ENCODE data around the gene BPIFB6.

The BPIFB6 gene

DNA sequence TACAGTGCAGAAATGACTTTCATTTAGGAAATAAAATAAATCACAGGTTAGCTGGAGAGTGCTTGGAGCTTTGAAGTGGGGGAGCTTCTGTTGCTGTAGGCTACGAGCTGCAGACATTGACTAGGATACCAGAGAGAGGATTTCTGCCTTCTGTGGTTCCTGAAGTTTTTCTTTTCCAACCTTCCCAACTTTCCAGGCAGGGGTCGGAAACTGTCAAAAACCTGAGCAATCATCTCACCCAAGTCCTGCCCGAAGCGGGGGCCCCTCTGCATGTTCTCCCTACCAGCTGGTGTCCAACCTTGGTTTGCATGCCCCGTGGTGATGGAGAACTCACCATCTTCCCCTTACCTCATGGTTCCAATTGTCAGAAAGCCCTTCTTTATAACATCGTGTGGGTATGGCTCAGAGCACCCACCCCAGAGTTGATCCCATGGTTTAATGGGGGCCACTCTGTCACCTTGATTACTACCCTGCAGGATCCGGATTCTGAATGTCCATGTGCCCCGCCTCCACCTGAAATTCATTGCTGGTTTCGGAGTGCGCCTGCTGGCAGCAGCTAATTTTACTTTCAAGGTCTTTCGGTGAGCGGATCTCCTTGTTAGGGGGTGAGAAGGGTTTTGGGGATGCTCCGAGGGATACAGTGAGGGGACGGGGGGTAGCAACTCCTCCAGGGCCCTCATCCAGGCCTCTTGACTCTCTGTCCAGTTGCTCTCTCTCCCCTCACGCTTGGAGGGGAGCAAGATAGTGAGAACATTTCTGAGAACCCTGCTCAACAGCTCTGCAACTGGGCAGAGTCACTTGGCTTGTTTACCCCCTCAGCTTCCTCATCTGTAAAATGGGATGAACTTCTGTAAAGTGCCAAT is 18.9 kb upstream of the BPIFB6 start:
- H3K27ac ChIP-seq, result no peak overlapping the region

DNA sequence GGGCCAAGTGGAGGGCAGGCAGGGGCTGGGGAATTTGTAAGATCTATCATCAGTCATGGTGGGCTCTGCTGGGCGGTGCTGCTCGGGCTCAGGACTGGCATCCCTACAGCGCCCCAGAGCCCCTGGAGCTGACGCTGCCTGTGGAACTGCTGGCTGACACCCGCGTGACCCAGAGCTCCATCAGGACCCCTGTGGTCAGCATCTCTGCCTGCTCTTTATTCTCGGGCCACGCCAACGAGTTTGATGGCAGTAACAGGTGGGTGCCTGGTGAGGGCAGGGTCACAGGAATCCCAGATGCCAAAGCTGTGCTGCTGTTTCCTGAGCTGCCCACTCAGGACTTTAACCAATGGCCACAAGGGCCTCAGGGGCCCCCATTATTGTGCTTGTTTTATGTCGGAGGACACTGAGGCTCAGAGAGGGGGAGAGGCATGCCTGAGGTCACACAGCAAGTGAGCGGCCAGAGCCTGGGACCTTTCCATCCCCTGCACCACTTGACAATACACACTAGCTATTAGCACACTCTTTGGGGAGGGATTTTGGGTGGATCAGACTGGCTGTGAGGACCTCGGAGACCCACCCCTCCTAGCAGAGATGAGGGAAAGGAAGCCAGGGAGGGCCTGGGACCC is 17.6 kb upstream of the BPIFB6 start:
- Histone ChIP-seq H3K36me3 (ENCODE audit: insufficient read depth, low read length) (no peaks in the 10 kb centered on the region), H3K9ac (ENCODE audit: insufficient read length) (no peak overlapping the region), H3K27ac (no peak overlapping the region), H3K9me3 (ENCODE audit: low read depth, low read length) (no peaks in the 10 kb centered on the region), H3K4me3 (no peak overlapping the region)
- DNase-seq (ENCODE audit: low read depth, low spot score), result no peak
- TF ChIP-seq EZH2 (IDR thresholded peaks at IDR 0.05) (no peak), FOXP2 (optimal IDR thresholded peaks at IDR 0.05; ENCODE audit: control extremely low read depth, extremely low read length, insufficient read depth) (no peak), POLR2AphosphoS5 (IDR thresholded peaks at IDR 0.05; ENCODE audit: borderline replicate concordance, low read depth, low read length) (no peak)

More for the DNA sequence above, 18.9 kb upstream of the BPIFB6 start:
- no peak for DNase-seq (ENCODE audit: low read depth, low spot score)
- H3K9ac ChIP-seq (ENCODE audit: insufficient read length), result no peak overlapping the region
- no peak overlapping the region for H3K4me3 ChIP-seq
- TF ChIP-seq EZH2 (IDR thresholded peaks at IDR 0.05) (no peak), POLR2AphosphoS5 (IDR thresholded peaks at IDR 0.05; ENCODE audit: borderline replicate concordance, low read depth, low read length) (no peak), FOXP2 (optimal IDR thresholded peaks at IDR 0.05; ENCODE audit: control extremely low read depth, extremely low read length, insufficient read depth) (no peak)
- H3K36me3 ChIP-seq (ENCODE audit: insufficient read depth, low read length), result no peaks in the 10 kb centered on the region
- H3K9me3 ChIP-seq (ENCODE audit: low read depth, low read length), result no peaks in the 10 kb centered on the region

DNA sequence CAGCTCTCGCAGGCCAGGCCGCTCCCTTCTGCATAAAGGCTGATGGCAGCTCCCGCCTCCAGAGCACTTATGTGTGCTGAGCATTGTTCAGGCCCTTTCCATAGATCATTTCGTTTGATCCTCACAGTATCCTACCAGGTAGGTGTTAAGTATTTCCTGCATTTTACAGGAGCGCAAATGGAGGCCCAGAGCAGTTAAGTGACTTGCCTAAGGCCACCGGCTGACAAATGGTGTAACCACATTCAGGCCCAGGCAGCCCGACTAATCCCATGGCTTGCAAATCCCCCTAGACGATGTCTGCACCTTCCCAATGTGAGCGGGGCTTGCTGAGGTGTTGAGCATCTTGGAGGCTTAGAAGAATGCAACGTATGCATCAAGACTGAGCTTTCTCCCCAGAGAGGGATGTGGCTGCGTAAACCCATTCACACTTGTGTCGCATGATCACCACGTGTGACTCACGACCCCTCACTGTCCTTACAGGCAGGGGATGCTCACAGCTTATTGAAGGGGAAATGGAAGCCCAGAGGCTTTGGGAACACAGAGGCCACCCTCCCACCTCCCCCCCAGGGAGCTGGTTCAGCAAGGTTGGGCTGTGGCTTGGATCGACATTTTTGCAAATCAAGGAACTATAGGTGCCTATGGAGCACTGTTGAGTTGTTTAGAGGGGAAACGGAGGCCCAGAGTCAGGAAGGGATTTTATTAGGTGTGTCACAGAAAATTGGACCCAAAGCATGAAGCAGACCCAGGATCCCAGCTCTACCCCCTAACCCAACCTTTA is 16.9 kb upstream of the BPIFB6 start:
- DNase-seq (ENCODE audit: low read depth, low spot score), result no peak
- Histone ChIP-seq H3K27ac (no peak overlapping the region), H3K4me3 (no peak overlapping the region), H3K9me3 (ENCODE audit: low read depth, low read length) (no peaks in the 10 kb centered on the region), H3K9ac (ENCODE audit: insufficient read length) (no peak overlapping the region), H3K36me3 (ENCODE audit: insufficient read depth, low read length) (no peaks in the 10 kb centered on the region)
- TF ChIP-seq FOXP2 (optimal IDR thresholded peaks at IDR 0.05; ENCODE audit: control extremely low read depth, extremely low read length, insufficient read depth), result no peak
- TF ChIP-seq EZH2 (IDR thresholded peaks at IDR 0.05), result no peak
- TF ChIP-seq POLR2AphosphoS5 (IDR thresholded peaks at IDR 0.05; ENCODE audit: borderline replicate concordance, low read depth, low read length), result no peak

DNA sequence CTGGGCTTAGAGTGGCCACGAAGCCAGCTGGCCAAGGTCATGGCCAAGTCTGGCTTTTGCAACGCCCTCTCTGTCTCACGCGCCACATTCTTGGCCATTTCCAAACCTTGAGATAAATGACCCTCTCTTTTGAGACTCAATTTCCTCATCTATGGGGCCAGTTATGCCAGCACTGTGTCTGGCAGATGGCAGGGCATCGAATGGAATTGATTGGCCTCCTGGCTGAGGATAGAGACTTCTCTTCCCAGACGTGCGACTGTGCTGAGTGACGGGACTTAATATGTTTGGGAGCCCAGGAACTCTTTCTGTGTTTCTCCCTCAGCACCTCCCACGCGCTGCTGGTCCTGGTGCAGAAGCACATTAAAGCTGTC is 16.3 kb upstream of the BPIFB6 start:
- Histone ChIP-seq H3K36me3 (ENCODE audit: insufficient read depth, low read length) (no peaks in the 10 kb centered on the region), H3K4me3 (no peak overlapping the region), H3K27ac (no peak overlapping the region), H3K9ac (ENCODE audit: insufficient read length) (no peak overlapping the region), H3K9me3 (ENCODE audit: low read depth, low read length) (no peaks in the 10 kb centered on the region)
- no peak for DNase-seq (ENCODE audit: low read depth, low spot score)
- TF ChIP-seq POLR2AphosphoS5 (IDR thresholded peaks at IDR 0.05; ENCODE audit: borderline replicate concordance, low read depth, low read length), result no peak
- no peak for TF ChIP-seq EZH2 (IDR thresholded peaks at IDR 0.05)
- no peak for TF ChIP-seq FOXP2 (optimal IDR thresholded peaks at IDR 0.05; ENCODE audit: control extremely low read depth, extremely low read length, insufficient read depth)

DNA sequence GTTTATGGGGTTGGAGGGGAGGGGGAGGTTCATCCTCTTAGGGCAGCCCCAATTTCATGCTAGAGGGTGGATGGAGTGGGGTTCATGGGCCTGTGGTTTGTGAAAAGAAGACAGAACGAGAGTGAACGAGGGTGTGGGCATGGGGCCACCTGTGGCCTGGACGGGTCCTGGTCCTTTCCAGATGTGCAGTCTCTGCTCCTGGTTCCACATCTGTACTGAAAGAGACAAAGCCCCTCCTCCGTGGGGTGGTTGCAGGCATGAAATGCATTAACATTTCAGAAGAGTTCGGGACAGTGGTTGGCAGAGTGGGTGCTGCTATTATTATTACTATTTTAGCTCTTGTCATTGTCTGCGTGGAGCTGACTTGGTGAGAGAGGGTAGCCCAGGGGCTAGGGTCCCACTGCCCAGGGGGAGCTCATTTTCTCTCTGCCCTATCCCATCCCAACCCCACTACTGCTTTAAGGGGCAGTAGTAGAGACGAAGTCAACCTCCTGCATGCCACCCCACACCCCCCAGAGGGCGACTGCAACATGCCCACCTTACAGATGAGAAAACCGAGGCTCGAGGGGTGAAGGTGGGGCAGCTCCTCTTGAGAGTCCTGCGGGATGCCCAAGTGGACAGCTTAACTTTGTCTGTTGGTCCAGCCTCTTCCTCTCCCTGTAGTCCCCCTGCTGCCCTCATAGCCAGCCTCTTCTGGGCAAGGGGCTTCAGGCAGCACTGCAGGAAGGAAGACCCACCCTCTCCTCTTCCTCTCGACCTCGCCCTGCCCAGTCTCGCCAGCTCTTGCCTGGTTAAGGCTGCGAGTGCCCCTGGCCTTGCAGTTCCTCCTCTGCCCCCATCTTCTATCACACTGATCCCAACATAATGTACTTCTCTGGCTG is 15.5 kb upstream of the BPIFB6 start:
- no peak for TF ChIP-seq FOXP2 (optimal IDR thresholded peaks at IDR 0.05; ENCODE audit: control extremely low read depth, extremely low read length, insufficient read depth)
- TF ChIP-seq EZH2 (IDR thresholded peaks at IDR 0.05), result no peak
- no peak for TF ChIP-seq POLR2AphosphoS5 (IDR thresholded peaks at IDR 0.05; ENCODE audit: borderline replicate concordance, low read depth, low read length)
- no peaks in the 10 kb centered on the region for H3K9me3 ChIP-seq (ENCODE audit: low read depth, low read length)
- no peaks in the 10 kb centered on the region for H3K36me3 ChIP-seq (ENCODE audit: insufficient read depth, low read length)
- H3K4me3 ChIP-seq, result no peak overlapping the region
- no peak for DNase-seq (ENCODE audit: low read depth, low spot score)
- H3K27ac ChIP-seq, result no peak overlapping the region
- no peak overlapping the region for H3K9ac ChIP-seq (ENCODE audit: insufficient read length)

GRCh38 chr20:33016581-33017109 is 14.8 kb upstream of the BPIFB6 start:
- DNase-seq (ENCODE audit: low read depth, low spot score), result no peak
- no peaks in the 10 kb centered on the region for H3K9me3 ChIP-seq (ENCODE audit: low read depth, low read length)
- TF ChIP-seq POLR2AphosphoS5 (IDR thresholded peaks at IDR 0.05; ENCODE audit: borderline replicate concordance, low read depth, low read length) (no peak), FOXP2 (optimal IDR thresholded peaks at IDR 0.05; ENCODE audit: control extremely low read depth, extremely low read length, insufficient read depth) (no peak), EZH2 (IDR thresholded peaks at IDR 0.05) (no peak)
- H3K36me3 ChIP-seq (ENCODE audit: insufficient read depth, low read length), result no peaks in the 10 kb centered on the region
- H3K9ac ChIP-seq (ENCODE audit: insufficient read length), result no peak overlapping the region
- H3K27ac ChIP-seq, result no peak overlapping the region
- no peak overlapping the region for H3K4me3 ChIP-seq

- no peak for TF ChIP-seq FOXP2 (optimal IDR thresholded peaks at IDR 0.05; ENCODE audit: control extremely low read depth, extremely low read length, insufficient read depth)
- DNase-seq (ENCODE audit: low read depth, low spot score), result no peak
- no peak overlapping the region for H3K27ac ChIP-seq
These were observed 13.9 kb upstream of the BPIFB6 start for GRCh38 chr20:33017542-33017941.

More at GRCh38 chr20:33017542-33017941, 13.9 kb upstream of the BPIFB6 start:
- Histone ChIP-seq H3K9me3 (ENCODE audit: low read depth, low read length) (no peaks in the 10 kb centered on the region), H3K36me3 (ENCODE audit: insufficient read depth, low read length) (no peaks in the 10 kb centered on the region), H3K9ac (ENCODE audit: insufficient read length) (no peak overlapping the region), H3K4me3 (no peak overlapping the region)

Measured in SK-N-MC (cell line).